HepG2 (cell line): ENCODE results near the gene HERPUD2. TPM values are rescaled to one million over a fixed set of nuclear protein-coding genes. Genes with fewer than 3 reads are reported as not detected.

ENCODE experiments used
- CCDC6 ChIP-seq: sonication (generic); formaldehyde crosslinking; IDR thresholded peaks from 2 replicates; pipeline ENCODE4 v1.8.1; 2022; ENCODE audit warnings: mild to moderate bottlenecking, missing genetic modification reagents, moderate library complexity
- KDM5A ChIP-seq: fragments of 200-600 bp; sonication (generic); IDR thresholded peaks from 2 replicates; pipeline ENCODE4 v1.7.0; 2018; ENCODE audit warnings: antibody characterized with exemption, mild to moderate bottlenecking, low read length, borderline replicate concordance
- TFE3 ChIP-seq: IDR thresholded peaks from 2 replicates; pipeline ENCODE4 v1.6.1; 2016
- ZBTB20 ChIP-seq: sonication (generic); formaldehyde crosslinking; IDR thresholded peaks from 2 replicates; pipeline ENCODE4 v1.8.1; 2023; ENCODE audit warnings: missing genetic modification reagents, low read depth, mild to moderate bottlenecking, borderline replicate concordance
- ZBTB26 ChIP-seq: IDR thresholded peaks from 2 replicates; pipeline ENCODE4 v1.6.1; 2016; ENCODE audit warnings: missing compliant biosample characterization, missing genetic modification reagents, borderline replicate concordance
- ZHX2 ChIP-seq, 2 experiments: sonication (generic) in 1 of 2; formaldehyde crosslinking in 1 of 2; IDR thresholded peaks; 2 replicates each; pipeline versions ENCODE4 v1.6.1 to v1.9.0; 2014 to 2022; ENCODE audit warnings: antibody characterized with exemption in 1 of 2, borderline replicate concordance in 1 of 2, inconsistent platforms in 1 of 2, low read depth in 1 of 2, missing genetic modification reagents in 1 of 2
- ZNF670 ChIP-seq: sonication (generic); formaldehyde crosslinking; IDR thresholded peaks from 2 replicates; pipeline ENCODE4 v1.8.0; 2022; ENCODE audit warnings: mild to moderate bottlenecking, missing genetic modification reagents, borderline replicate concordance
- polyA plus RNA-seq, 8 experiments: library from polyadenylated mRNA; depleted of rRNA in 3 of 8; stranded (reverse) in 7 of 8; unstranded in 1 of 8; fragments of >200 nt; fragmentation: Illumina TruSeq in 4 of 8; extraction: Trizol in 4 of 8; gene quantifications; 2 replicates each; pipeline versions ENCODE4 v1.2.1 to v1.2.3, GENCODE V29; 2011 to 2016; ENCODE audit warnings: low read depth in 4 of 8, missing spikeins in 1 of 8, mixed read lengths in 1 of 8; ENCODE audit not compliant: insufficient read depth in 1 of 8
- total RNA-seq, 5 experiments: library from RNA; depleted of rRNA; stranded (reverse); fragments of >200 nt; fragmentation: Illumina TruSeq; extraction: Trizol; gene quantifications; 2 replicates each; pipeline ENCODE4 v1.2.3, GENCODE V29; 2016; ENCODE audit warnings: low read depth in 1 of 5

HERPUD2 gene
- total and polyA plus RNA-seq, 2 of the 13 experiments (the other 11 are each of a cell fraction or from before 2014, with no cell fraction given), result 10.7 to 38.6 TPM

GRCh38 chr7:35695473-35695850 is 527 bp upstream of the HERPUD2 start (continued):
- no peak for TF ChIP-seq ZHX2 (IDR thresholded peaks at IDR 0.05; ENCODE audit: low read depth)
- no peak for TF ChIP-seq ZHX2 (CRISPR knock-in tag; IDR thresholded peaks at IDR 0.05; ENCODE audit: borderline replicate concordance)
- 0 out of 2 replicates have a peak, but pooled peaks have one; percentile 4 for TF ChIP-seq ZBTB20
- no peak for TF ChIP-seq CCDC6 (CRISPR knock-in tag)
- TF ChIP-seq ZBTB26, result no peak
- 0 out of 2 replicates have a peak, but pooled peaks have one; percentile 5 for TF ChIP-seq ZNF670
- TF ChIP-seq TFE3 (CRISPR knock-in tag), result no peak
- 0 out of 2 replicates have a peak, but pooled peaks have one; percentile 23 for TF ChIP-seq KDM5A
